Gastroesophageal sphincter (tissue), 4 donors: ENCODE data around the gene ANKRD35. TPM values are rescaled to one million over a fixed set of nuclear protein-coding genes. Genes with fewer than 3 reads are reported as not detected.
"Not testable (repeated sequence)": the region's sequence is repeated elsewhere in the genome, so short reads cannot be mapped to it uniquely, and the experiment has no call there.

Experiments used
- ATAC-seq: fragments of 150-250 bp; one replicate; pipeline ENCODE4 v1.9.1; 2016; ENCODE audit warnings: mild to moderate bottlenecking, moderate library complexity
- H3K27ac ChIP-seq, 4 donors: fragments of 200-600 bp; sonication (generic) in 3 of 4; 1 replicate in 3 of 4; 2 replicates in 1 of 4; pipeline ENCODE4 v1.5.1; 2016 to 2019
- H3K27me3 ChIP-seq: fragments of 200-600 bp; sonication (generic); one replicate; pipeline ENCODE4 v1.5.1; 2019
- H3K36me3 ChIP-seq, 2 donors: fragments of 200-600 bp; sonication (generic); one replicate each; pipeline ENCODE4 v1.5.1; 2019; ENCODE audit warnings: control low read depth in 1 of 2
- H3K4me1 ChIP-seq, 3 donors: fragments of 200-600 bp; sonication (generic); 1 replicate in 2 of 3; 2 replicates in 1 of 3; pipeline ENCODE4 v1.5.1; 2016 to 2019; ENCODE audit warnings: control low read depth in 2 of 3
- H3K4me3 ChIP-seq, 2 donors: fragments of 200-600 bp; sonication (generic); one replicate each; pipeline ENCODE4 v1.5.1; 2019; ENCODE audit warnings: mild to moderate bottlenecking in 1 of 2, moderate library complexity in 1 of 2
- H3K9me3 ChIP-seq, 3 donors: fragments of 200-600 bp; sonication (generic); one replicate each; pipeline ENCODE4 v1.5.1; 2017 to 2019; ENCODE audit warnings: control low read depth in 2 of 3
- CTCF ChIP-seq, 4 experiments: fragments of 200-600 bp in 2 of 4; fragments of 450-650 bp in 2 of 4; sonication (generic) in 1 of 4; IDR thresholded peaks; one replicate each; pipeline ENCODE4 v1.5.1; 2017 to 2019; ENCODE audit warnings: antibody characterized with exemption in 4 of 4, mild to moderate bottlenecking in 2 of 4, moderate library complexity in 2 of 4
- EP300 ChIP-seq: sonication (generic); formaldehyde crosslinking; IDR thresholded peaks from one replicate; pipeline ENCODE4 v1.6.1; 2017; ENCODE audit warnings: antibody characterized with exemption, mild to moderate bottlenecking
- POLR2A ChIP-seq, 2 donors: fragments of 450-650 bp; IDR thresholded peaks; one replicate each; pipeline ENCODE4 v1.6.1; 2017; ENCODE audit warnings: antibody characterized with exemption in 2 of 2, mild to moderate bottlenecking in 2 of 2, moderate library complexity in 1 of 2
- POLR2AphosphoS5 ChIP-seq: sonication (generic); formaldehyde crosslinking; IDR thresholded peaks from one replicate; pipeline ENCODE4 v1.6.1; 2017; ENCODE audit warnings: antibody characterized with exemption
- WGBS, 2 donors: methylation state at CpG; one replicate each; pipeline ENCODE4 v1.1.5; 2018; ENCODE audit warnings: low coverage in 1 of 2; 5-methylcytosine and 5-hydroxymethylcytosine counted together
- total RNA-seq, 4 donors: library from RNA; depleted of rRNA; stranded (reverse); fragments of >200 nt; gene quantifications; one replicate each; pipeline ENCODE4 v1.1.0, GENCODE V29; 2016

Gene ANKRD35
- 10 to 100 TPM in 1 of 4 donors, 1 to 10 TPM in 3; 5.2 to 13.7 (median 7.9) TPM for total RNA-seq

GRCh38 chr1:145885738-145886287 lies at the start of gene ANKRD35:
ANKRD35 (minus strand) TSS chr1:145885866; CDS start chr1:145885758, 108 bp downstream.
- no CpG with 5 or more reads among the region's 36 CpGs for WGBS, 2 donors
- H3K27ac ChIP-seq = peak within 1 kb of the TSS in 2 of 4 donors; percentile 32 to 38

GRCh38 chr1:145932522-145933009 lies 46.9 kb upstream of the ANKRD35 start:
- H3K27ac ChIP-seq, H3K27me3 ChIP-seq, H3K9me3 ChIP-seq, ATAC-seq, H3K4me3 ChIP-seq: not testable (repeated sequence)
- Histone ChIP-seq H3K36me3 (peaks cover 0 to 70% of the 10 kb centered on the region in 2 donors), H3K4me1 (peaks cover 0 to 11% (median 0%) of the 10 kb centered on the region in 3 donors)
- 34% methylated on average over 4 of the region's 9 CpGs; no CpG with 5 or more reads in 1 of the 2 donors for WGBS, 2 donors

More at GRCh38 chr1:145885738-145886287, at the start of gene ANKRD35:
- H3K9me3 ChIP-seq = no peaks in the 10 kb centered on the region
- H3K4me3 ChIP-seq = peak within 1 kb of the TSS; percentile 51 to 67
- peak; percentile 94 for ATAC-seq
- TF ChIP-seq POLR2A (IDR thresholded peaks at IDR 0.05) (no peak), CTCF (IDR thresholded peaks at IDR 0.05) (no peak), POLR2AphosphoS5 (no peak), EP300 (no peak)
- no peaks in the 10 kb centered on the region for H3K36me3 ChIP-seq
- no peaks in the 10 kb centered on the region for H3K27me3 ChIP-seq
- H3K4me1 ChIP-seq = peaks cover 0 to 17% (median 3%) of the 10 kb centered on the region in 3 donors

GRCh38 chr1:145927916-145928643 lies 42.4 kb upstream of the ANKRD35 start:
- Histone ChIP-seq H3K27me3 (no peaks in the 10 kb centered on the region), H3K36me3 (peaks cover 0 to 47% of the 10 kb centered on the region in 2 donors), H3K4me1 (peaks cover 3 to 24% (median 8%) of the 10 kb centered on the region in 3 donors), H3K9me3 (no peaks in the 10 kb centered on the region), H3K27ac (peak overlapping the region; percentile 88 to 98 (median 90)), H3K4me3 (peak overlapping the region; percentile 64 to 77)
- TF ChIP-seq POLR2A (IDR thresholded peaks at IDR 0.05) (no peak), POLR2AphosphoS5 (no peak), CTCF (IDR thresholded peaks at IDR 0.05) (no peak), EP300 (no peak)
- ATAC-seq = no peak
- 72 to 75% methylated on average over 7 to 13 of the region's 20 CpGs for WGBS, 2 donors

GRCh38 chr1:145927063-145927886 lies 41.6 kb upstream of the ANKRD35 start, which contains the start of gene RBM8A:
RBM8A (minus strand) TSS chr1:145927484; CDS start chr1:145927426, 58 bp downstream.
- H3K4me1 ChIP-seq = peaks cover 3 to 24% (median 8%) of the 10 kb centered on the region in 3 donors
- H3K36me3 ChIP-seq = peaks cover 0 to 45% of the 10 kb centered on the region in 2 donors
- TF ChIP-seq EP300 = no peak
- peak; percentile 99 for TF ChIP-seq POLR2AphosphoS5
- peak; percentile 39 to 78 (median 64) for TF ChIP-seq CTCF (IDR thresholded peaks at IDR 0.05)
- peak; percentile 95 for TF ChIP-seq POLR2A (IDR thresholded peaks at IDR 0.05)
- H3K4me3 ChIP-seq = peak within 1 kb of the TSS; percentile 64 to 77
- peak; percentile 100 for ATAC-seq
- peak within 1 kb of the TSS; percentile 88 to 98 (median 90) for H3K27ac ChIP-seq
- 0 to 1% methylated on average over 32 to 37 of the region's 41 CpGs for WGBS, 2 donors
- H3K27me3 ChIP-seq = no peaks in the 10 kb centered on the region
- no peaks in the 10 kb centered on the region for H3K9me3 ChIP-seq

- 5 to 8% methylated on average over 18 to 19 of the region's 19 CpGs for WGBS, 2 donors
These were observed 41.0 kb upstream of the ANKRD35 start for GRCh38 chr1:145926686-145927062.

More at GRCh38 chr1:145926686-145927062, 41.0 kb upstream of the ANKRD35 start:
- TF ChIP-seq POLR2AphosphoS5 (no peak), CTCF (IDR thresholded peaks at IDR 0.05) (no peak), POLR2A (IDR thresholded peaks at IDR 0.05) (no peak), EP300 (no peak)
- Histone ChIP-seq H3K36me3 (peaks cover 0 to 42% of the 10 kb centered on the region in 2 donors), H3K27me3 (no peaks in the 10 kb centered on the region), H3K4me3 (peak overlapping the region; percentile 64 to 77), H3K4me1 (peaks cover 3 to 24% (median 8%) of the 10 kb centered on the region in 3 donors), H3K27ac (peak overlapping the region; percentile 88 to 98 (median 90)), H3K9me3 (no peaks in the 10 kb centered on the region)
- ATAC-seq = no peak
